H1 (cell line): ENCODE measurements around the gene TNFAIP8L3. TPM values are rescaled to one million over a fixed set of nuclear protein-coding genes. Genes with fewer than 3 reads are reported as not detected.

Experiments
- ATF2 ChIP-seq: IDR thresholded peaks from 2 replicates; pipeline ENCODE4 v1.6.1; 2012; ENCODE audit warnings: low read length, inconsistent platforms
- BACH1 ChIP-seq: IDR thresholded peaks from 2 replicates; pipeline ENCODE4 v1.6.1; 2012; ENCODE audit warnings: low read length, improper control_type of control experiment
- CHD7 ChIP-seq: fragments of 300-600 bp; sonication (generic); IDR thresholded peaks from 2 replicates; pipeline ENCODE4 v1.7.1; 2012; ENCODE audit warnings: low read length, moderate library complexity, mild to moderate bottlenecking, inconsistent platforms; ENCODE audit not compliant: insufficient replicate concordance
- HDAC2 ChIP-seq, 2 experiments: fragments of 300-600 bp in 1 of 2; sonication (generic) in 1 of 2; IDR thresholded peaks; 2 replicates each; pipeline ENCODE4 v1.6.1; 2011 to 2012; ENCODE audit warnings: low read depth in 2 of 2, low read length in 2 of 2, mild to moderate bottlenecking in 2 of 2, moderate library complexity in 2 of 2, borderline replicate concordance in 1 of 2, inconsistent platforms in 1 of 2
- KDM1A ChIP-seq: fragments of 200-600, 300-600 bp; sonication (generic); IDR thresholded peaks from 2 replicates; pipeline ENCODE4 v1.7.1; 2016; ENCODE audit warnings: mild to moderate bottlenecking, low read length, borderline replicate concordance
- KDM4A ChIP-seq: IDR thresholded peaks from one replicate; pipeline ENCODE4 v1.7.1; 2012; ENCODE audit warnings: low read depth, mild to moderate bottlenecking, moderate library complexity, low read length, inconsistent platforms; ENCODE audit not compliant: severe bottlenecking
- NRF1 ChIP-seq: IDR thresholded peaks from 2 replicates; pipeline ENCODE4 v1.6.1; 2011; ENCODE audit warnings: mild to moderate bottlenecking, low read depth, low read length, improper control_type of control experiment
- POU5F1 ChIP-seq: IDR thresholded peaks from 2 replicates; pipeline ENCODE4 v1.6.1; 2011; ENCODE audit warnings: low read depth, mild to moderate bottlenecking, low read length, moderate library complexity
- SIX5 ChIP-seq: IDR thresholded peaks from 2 replicates; pipeline ENCODE4 v1.6.1; 2011; ENCODE audit warnings: mild to moderate bottlenecking, low read depth, low read length
- TAF7 ChIP-seq: optimal IDR thresholded peaks from 2 replicates; pipeline ENCODE3; 2011; ENCODE audit warnings: low read depth, mild to moderate bottlenecking, inconsistent platforms, low read length, moderate library complexity, borderline replicate concordance
- polyA plus RNA-seq, 7 experiments: library from polyadenylated mRNA; depleted of rRNA in 3 of 7; stranded (reverse) in 5 of 7; unstranded in 2 of 7; fragments of >200 nt in 5 of 7; fragments of 200-250 nt in 2 of 7; gene quantifications; 1 replicate in 5 of 7; 2 replicates in 1 of 7; 4 replicates in 1 of 7; pipeline versions ENCODE4 v1.2.1 to v1.2.3, GENCODE V29; 2011 to 2013; ENCODE audit warnings: missing spikeins in 2 of 7, mixed read lengths in 2 of 7
- total RNA-seq: library from RNA; stranded (reverse); fragmentation: NEBNext Ultra II Directional; extraction: Animal tissue kit (Norgen Biotek cat#: 25700); gene quantifications from 2 replicates; pipeline ENCODE4 v1.2.1, GENCODE V29; 2021

The TNFAIP8L3 gene
- total and polyA plus RNA-seq, 2 of the 8 experiments (the other 6 are each of a cell fraction or from before 2014, with no cell fraction given) = 0.23 to 0.67 TPM

- TF ChIP-seq CHD7 (no peak), POU5F1 (no peak), SIX5 (no peak), BACH1 (no peak), TAF7 (no peak), NRF1 (no peak), ATF2 (no peak), HDAC2 (IDR thresholded peaks at IDR 0.05; ENCODE audit: borderline replicate concordance in 1 of 2, low read depth in 2 of 2, low read length in 2 of 2) (no peak), KDM4A (no peak), KDM1A (no peak)
Measured at GRCh38 chr15:51096976-51097375, 2.3 kb upstream of the TNFAIP8L3 start (continued).
